ENCODE results near the gene ALKBH3.

ALKBH3 gene

GRCh38 chr11:43968719-43969118, 88.1 kb downstream of the ALKBH3 start:
- no peak for DNase-seq

- DNase-seq = no peak
Observed at GRCh38 chr11:43969543-43969942, 88.9 kb downstream of the ALKBH3 start.

Data from stimulated activated CD4-positive, alpha-beta T cell treated with anti-CD3 and anti-CD28 coated beads, Interleukin-4, amount 100 ng/mL, for 4 hours (primary cell).